Forelimb muscle (tissue), 1 donor: ENCODE data around the gene SOX5. TPM values are rescaled to one million over a fixed set of nuclear protein-coding genes. Genes with fewer than 3 reads are reported as not detected.

Source experiments
- DNase-seq: peaks from one replicate; pipeline ENCODE4 v3.0.0-alpha.2; 2013; ENCODE audit warnings: low read depth
- polyA plus RNA-seq: library from polyadenylated mRNA; unstranded; fragments of 120-200 nt; gene quantifications from one replicate; pipeline ENCODE4 v1.2.1, GENCODE V29; 2013; ENCODE audit not compliant: insufficient read length

The SOX5 gene
- polyA plus RNA-seq, 1 donor: 1.5 TPM

DNA sequence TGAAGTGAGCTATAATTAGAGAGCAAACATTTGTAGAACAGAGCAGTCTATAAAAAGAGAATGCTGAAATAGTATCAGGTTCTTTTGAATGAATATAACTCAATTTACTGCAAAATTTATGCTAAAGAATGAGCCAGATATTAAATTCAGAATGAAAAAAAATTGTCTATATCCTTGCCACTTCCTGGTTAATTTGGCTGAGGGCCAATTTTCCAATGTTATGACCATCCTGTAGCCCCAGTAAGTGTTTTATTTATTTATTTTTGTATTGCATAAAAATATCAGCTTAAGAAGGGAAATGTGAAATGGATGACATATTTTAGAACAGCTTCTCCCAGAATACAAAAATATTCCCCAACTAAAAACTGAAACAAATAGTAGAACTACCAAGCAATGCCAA lies 263.4 kb downstream of the SOX5 start:
- no peak for DNase-seq

DNA sequence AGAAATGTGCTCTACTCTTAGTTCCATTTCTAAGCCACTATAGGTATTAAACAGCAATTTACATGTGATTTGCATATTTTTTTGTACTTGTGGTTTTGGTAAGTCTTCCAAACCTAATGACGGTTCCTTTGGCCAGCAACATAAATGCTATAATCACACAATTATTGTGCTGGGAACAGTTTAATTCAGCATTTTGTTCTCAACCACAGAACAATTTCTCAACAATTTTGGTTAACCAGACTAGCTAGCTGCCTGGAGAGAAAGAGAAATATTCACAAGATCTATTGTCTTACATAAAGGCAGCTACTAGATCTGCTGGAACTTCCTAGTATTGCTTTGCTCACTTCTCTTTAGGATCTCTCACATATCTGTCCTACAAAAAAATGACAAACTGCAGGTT lies 265.3 kb downstream of the SOX5 start:
- no peak for DNase-seq

DNA sequence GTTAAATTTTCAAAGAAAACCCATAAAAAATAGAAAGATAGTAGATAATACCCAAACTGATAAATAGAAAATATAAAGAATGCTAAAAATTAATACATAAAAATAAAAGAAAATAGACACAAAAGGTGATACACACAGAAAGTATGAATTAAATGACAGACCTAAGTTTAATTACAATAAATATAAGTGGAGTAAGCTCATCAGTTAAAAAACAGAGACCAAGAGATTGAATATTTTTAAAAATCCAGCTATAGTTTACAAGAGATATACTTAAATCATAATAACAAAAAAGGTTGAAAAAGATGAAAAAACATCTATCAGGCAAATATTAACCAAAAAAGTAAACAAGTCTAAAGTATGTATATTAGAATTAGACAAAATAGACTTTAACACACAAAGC lies 268.2 kb downstream of the SOX5 start:
- no peak for DNase-seq

DNA sequence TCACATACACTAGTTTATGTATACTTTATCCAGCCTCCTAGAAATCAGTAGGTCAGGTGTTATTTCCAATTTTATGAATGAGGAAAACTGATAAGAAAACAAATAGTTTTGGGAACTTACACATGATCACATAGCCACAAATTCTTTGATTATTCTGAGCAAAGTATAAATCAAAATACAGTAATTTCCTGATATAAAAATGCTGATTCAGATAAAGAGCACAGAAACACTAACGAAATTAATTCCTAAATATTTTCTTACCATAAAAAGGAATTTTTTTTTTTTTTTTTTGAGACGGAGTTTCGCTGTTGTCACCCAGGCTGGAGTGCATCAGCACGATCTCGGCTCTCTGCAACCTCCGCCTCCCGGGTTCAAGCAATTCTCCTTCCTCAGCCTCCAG lies 275.4 kb downstream of the SOX5 start:
- DNase-seq: no peak

DNA sequence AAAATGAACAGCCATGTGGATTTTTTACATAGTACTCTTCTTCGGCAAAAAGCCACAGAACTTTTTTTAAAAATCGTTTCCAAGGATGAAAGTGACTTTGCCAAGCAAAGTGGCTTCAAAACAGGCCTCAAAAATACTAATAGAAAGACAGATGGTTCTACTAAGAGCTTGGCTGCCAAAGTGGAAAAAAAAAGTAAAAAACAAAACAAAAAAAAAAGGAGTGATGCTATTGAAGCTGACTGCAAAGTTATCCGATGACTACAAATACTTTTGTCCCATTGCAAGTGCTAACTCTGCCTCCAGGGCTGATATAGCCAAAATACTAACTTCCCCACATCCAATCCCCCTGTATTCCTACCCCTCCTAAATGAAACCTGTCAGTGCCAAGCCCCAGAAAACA lies 277.6 kb downstream of the SOX5 start:
- DNase-seq: no peak

DNA sequence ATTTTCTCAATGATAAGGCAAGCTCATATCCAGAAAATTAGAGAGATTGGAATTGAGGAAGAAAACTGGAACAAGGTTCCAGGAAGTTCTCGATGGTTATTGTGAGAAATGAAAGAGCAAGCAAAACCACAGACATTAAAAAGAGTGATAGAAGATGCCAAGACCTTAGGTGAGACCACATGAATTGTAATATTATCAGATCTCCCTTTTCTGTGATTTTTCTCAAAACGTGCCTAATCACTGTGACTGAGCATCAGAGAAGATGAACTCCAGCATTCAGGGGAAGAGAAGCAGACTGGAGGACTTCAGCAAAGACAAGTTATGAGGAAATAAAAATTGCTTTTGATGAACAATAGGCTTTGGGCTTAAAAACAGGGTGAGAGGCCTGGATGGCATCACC lies 278.8 kb downstream of the SOX5 start:
- no peak for DNase-seq

DNA sequence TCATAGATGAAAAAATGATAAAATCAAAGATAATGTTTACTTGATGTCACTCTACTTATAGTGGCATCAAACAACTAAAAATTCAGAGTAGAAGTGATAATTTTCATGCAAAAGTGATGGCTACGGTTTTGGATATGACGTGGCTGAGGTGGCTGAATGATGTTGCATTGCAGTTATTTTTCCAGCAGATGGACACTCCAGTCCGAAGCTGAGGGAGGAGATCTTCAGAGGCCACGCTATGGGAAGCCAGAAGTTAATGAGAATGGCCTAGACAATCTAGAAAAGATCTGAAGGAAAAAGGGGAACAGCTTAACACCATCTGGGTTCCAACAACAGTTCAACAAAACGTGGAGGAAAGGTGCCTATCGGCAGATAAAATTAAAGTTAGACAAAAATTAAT lies 279.8 kb downstream of the SOX5 start:
- no peak for DNase-seq

DNA sequence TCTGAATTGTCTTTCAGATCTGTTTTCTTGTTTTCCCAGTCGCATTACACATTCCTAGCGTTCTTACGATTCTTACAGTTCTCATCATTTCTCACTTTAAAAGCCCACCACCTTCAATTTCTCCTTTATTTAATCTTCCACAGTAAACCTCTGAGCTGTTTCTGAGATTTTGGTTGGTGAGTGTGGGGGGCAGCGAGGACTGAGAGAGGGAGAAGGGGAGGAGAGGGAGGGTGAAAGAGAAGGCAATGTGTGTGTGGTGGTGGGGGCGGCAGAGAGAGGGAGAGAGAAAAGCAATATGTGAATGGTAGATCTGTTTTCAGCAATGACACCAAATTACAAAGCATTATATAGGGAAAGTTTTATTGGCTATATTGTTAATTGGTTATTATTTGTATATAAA lies 282.6 kb downstream of the SOX5 start:
- no peak for DNase-seq

DNA sequence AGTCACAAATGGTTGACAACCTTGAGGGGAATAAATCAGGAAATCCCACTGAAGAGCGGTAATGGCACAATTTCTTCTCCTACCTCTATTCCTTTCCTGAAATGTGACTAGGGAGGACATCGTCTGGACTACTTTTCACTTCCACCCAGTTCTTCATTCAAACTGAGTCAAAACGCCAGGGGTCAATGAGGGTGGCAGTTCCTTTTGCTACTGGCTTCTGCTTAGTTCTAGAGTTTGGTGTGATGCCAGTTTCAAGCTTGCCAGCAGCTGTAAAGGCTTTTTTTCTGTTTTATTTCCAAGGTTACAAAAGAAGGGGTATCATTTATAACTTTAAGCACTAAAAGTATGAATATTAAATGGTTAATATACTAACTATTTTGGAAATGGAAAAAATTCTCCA lies 286.5 kb downstream of the SOX5 start:
- no peak for DNase-seq

DNA sequence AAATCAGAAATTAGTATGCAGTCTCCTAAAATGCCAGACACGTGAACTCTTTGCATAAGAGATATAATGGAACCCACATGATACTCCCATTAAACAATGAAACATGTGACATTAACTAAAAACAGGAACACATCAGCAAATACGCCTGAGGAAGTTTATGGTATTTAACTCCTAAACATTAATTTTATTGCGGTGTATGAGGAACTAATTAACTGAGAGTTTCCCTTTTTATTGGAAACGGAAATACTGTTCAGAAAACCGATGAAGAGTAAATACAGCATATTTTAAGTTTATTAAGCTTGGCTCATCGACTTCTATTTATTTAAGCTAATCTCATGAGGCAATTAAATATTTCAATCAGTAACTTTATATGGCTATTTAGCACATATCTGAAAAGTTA lies 290.3 kb downstream of the SOX5 start:
- DNase-seq: no peak

DNA sequence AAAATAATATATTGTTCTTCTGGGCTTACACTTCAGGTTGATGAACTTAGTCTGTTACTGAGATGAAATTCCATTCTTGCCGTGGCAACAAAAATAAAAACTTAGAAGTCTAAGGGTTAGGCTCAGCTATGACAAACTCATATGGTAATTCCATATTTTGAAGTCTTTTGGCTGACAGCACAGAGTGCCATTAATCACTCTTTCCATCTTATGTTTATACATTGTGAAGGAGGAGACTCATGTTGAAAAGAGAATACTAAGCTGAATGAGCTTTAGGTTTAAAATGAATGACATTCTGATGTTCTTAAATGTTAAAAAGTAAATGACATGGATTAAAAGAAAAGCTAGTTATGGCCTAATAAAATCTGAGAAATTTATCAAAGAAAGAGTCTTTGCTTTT lies 291.9 kb downstream of the SOX5 start:
- no peak for DNase-seq

DNA sequence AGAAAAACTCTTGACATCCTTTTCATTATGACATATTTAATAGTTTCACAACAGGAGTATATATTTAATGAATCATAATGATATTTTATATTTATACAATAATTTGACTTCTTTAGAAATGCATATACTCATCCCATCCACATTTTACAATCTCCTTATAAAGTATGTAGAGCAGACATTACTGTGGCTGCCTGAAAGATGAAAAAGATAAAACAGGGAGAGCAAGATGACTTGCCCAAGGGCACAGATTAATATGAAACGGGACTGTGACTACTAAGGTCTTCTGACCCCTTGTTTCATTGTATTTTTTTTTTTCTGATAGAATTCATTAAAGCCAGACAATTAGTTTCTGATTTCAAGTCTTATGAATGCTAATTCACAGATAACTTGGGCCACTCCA lies 293.6 kb downstream of the SOX5 start:
- no peak for DNase-seq

DNA sequence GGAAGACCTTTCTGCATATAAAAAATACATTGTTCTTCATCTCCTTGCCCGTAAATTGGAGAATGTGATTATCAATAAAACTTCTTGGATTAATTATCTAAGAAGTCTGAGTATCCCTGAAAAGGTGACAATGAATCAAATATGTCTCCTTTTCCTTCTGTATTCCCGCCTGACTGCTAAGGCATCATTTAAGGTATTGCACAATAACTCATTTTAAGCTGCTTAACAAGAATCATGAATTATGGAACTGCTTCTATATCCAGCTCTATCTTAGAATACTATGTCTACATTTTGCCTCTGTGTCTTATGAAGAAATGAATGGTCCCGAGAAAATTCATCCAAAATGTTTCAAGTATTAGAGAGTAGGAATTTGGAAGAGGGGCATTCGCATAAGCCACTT lies 294.4 kb downstream of the SOX5 start:
- no peak for DNase-seq

DNA sequence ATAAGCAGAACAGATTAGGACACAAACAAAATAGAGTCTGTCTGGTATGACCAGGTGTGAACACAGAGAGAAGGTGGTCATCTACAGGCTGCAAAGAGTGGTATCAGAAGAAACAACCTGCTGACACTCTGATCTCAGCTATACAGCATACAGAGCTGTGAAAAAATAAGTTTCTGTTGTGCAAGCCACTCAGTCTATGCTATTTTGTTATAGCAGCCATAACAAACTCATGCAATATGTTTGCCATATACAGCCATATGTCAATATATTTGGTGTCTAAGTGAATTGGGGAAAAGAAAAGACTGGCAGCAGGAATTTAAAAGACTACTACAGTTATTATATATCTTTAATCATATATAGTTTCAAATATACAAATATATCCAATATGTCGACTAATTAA lies 300.9 kb downstream of the SOX5 start:
- no peak for DNase-seq

DNA sequence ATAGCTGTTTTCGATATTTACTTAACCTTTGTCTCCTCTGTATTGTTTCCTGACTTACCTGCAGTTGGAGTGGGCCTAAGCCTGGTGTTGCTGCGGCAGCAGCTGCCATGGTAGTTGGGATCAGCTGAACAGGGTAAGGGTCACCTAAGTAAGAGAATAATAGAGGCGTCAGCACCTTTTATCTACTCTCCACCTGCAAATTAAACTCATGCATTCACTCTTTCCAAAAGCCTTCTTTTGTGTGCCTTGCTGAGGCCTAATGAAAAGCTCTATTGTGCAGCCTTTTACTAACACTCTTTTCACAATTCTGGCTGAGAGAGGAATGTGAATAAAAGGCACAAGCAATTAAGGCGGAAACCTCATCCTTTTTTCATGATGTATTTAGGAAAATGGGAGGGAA lies 308.7 kb downstream of the SOX5 start:
- no peak for DNase-seq

DNA sequence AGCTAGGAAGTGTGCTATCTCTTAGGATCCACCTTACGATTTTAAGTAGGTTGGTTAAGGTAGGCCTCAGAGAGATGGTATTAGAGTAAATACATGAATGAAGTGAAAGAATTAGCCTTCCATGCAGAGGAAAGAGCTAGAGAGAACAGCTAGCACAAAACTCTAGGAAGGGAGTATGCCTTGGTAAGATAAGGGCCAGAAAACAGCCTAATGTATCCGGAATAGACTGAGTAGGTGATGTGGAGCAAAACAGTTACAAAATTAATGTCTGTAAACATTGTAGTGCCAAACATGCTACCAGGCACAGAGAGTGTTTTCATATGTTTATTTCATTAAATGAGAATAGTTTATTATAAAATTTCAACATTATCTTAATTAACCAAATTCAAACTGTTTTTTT lies 315.1 kb downstream of the SOX5 start:
- DNase-seq: no peak

DNA sequence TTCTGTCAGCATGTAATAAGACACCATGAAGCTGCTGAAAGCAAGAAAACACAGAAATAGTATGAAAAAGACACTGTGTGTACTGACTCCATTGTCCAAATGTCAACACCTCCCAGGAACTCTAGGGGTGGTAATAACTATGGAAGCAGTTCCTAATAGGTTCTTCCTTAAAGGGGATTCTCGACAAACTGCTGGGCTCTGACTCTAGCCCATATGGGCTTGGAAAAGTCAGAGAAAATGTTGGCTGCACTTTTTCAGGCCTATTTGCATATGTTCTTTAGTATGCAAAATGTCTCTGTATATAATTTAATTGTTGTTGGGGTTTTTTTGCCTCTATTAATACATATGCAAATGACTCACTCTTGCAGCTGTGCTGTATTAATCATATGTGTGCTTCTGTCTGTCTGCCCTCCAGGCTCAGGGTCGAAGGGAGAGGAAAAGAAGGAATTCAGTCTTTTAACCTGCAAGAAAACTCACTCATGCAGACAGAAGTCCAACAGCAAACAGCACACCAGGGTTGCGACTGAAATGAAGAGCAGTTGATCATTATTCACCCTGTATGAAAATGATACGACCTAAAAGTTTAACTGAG lies 317.6 kb downstream of the SOX5 start:
- DNase-seq: no peak

DNA sequence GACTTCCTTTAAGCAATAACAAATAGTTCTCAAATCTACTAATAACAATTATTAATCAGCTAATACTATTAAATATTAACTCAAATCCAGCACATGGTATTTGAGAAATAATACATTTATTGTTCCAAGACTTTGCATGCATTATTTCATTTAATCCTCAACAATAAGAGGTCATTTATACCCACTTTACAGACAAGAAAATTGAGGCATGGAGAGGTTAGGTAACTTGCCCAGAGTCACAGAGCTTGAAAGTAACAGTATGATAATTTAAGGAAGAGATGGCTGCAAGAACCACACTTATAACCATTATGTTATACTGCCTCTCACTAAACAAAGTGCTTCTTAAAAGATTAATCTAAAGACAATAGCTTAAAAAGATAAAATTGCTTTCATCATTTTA lies 318.9 kb downstream of the SOX5 start:
- no peak for DNase-seq

DNA sequence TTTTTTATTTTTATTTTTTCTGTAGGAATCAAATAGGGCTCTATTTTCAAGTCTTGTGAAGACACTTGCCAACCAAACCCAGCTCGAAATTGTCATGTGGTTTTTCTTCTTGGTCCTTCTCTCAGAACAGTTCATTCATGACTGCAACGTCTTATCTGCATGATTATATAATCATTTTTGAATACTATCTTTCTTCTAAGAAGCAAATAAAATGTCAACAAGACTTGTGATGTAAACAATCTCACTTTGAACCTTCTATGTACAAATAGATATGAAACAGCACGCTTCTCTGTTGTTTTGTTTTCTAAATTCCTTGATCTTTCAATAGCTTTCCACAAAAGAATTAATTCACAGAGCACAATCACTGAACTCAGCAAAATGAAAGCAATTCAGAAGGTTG lies 320.7 kb downstream of the SOX5 start:
- no peak for DNase-seq

DNA sequence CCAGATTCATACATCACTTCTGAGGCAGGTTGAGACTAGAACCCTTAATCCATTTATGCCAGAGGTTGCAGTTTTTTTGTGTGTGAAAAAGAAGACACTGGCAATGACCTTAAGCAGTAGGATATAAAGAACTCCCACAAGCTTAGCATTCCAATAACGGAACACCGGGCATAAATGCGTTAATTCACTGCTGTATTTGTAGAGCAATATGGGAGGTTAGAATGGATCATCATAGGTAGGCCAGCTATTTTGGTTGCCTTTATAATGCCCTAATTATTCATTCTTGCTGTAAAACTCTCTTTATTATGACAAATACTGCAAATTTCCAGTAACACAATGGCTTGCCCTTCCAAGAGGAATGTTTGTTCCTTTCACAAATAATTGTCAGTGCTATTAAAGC lies 322.7 kb downstream of the SOX5 start:
- no peak for DNase-seq

DNA sequence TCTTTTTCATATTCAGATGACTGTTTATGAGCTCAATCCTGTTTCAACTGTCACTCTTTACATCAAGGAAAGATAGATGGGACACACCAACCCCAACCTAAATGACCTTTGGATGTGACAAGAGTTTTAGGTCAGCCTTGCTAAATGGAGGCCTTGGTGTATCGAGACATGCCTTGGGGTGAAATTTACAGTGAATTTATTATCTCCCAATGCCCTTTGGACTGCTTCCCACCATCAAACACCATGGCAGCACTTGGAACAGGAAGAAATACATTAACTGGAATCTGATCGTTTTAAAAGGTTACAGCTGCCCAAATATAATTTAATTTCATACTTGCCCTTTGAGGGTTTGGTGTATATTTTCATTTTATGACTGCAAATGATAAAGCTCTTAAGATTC lies 327.6 kb downstream of the SOX5 start:
- no peak for DNase-seq

DNA sequence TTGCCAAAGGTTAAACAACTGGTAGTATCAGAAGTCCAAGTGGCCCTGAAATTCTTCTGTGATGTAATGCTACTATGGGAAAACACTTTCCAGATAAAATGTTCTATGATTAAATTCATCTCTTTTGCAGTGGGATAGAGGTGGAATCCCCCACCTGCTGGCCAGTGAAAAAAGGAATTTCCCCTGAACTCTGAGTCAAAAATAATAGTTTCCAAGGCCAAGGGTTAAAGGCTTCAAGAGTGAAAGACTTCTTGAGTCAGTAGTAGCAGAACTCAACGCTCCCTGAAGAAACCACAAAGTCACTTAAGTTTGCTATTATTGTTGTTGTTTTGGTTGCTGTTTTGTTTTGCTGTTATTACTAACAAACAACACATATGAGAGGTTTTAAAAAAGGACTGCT lies 330.8 kb downstream of the SOX5 start:
- no peak for DNase-seq

DNA sequence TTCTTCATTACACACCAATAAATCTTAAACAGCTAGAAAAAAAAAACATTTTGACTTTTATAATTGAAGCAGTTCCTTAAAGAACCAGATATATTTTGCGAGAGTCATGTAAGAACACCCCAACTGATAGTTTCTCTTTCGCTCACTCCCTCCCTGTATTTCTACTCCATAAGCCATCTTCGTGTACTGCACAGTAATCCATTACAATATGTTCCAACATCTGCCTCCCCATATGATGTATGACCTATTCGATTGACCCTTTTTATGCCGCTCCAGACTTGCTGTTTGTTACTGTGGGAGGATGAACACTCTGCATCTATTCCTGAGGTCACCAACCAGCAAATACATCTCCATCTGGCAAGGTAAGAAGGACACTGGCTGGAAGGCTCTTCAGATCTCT lies 331.7 kb downstream of the SOX5 start:
- DNase-seq: no peak

DNA sequence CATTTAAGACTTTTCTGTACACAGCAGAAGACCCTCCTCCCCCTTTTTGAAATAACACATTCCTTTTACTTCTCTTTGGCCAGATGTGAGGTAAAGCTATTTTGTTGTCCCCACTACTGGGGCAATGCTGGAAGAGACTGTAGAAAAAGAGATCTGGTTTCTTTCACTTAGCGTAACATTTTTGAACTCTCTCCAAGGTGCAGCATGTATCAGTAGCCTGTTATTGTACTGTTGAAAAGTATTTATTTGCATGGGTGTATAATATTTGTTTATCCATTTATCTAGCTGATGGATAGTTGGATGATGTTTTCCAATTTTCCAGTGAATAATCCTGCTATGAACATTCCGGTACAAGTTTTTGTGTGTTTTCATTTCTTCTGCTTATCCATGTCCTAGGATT lies 335.2 kb downstream of the SOX5 start:
- DNase-seq: no peak

DNA sequence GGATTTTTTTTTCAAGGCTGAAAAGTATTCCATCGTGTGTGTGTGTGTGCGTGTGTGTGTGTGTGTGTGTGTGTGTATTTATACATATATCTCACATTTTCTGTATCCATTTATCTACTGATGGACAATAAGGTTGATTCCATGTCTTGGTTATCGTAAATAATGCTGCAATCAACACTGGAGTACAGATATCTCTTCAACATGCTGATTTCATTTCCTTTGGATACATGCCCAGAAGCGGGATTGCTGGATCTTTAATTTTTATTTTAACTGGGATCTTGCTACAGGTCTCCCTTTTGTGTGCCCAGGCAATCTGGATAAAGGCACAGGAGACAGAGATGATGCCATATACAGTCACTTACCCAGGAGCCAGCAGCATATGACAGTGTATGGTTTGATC lies 338.1 kb downstream of the SOX5 start:
- no peak for DNase-seq
